CD4-positive, alpha-beta T cell (primary cell): ENCODE results near the gene DENND2A. TPM values are rescaled to one million over a fixed set of nuclear protein-coding genes. Genes with fewer than 3 reads are reported as not detected.

Experiments
- ATAC-seq: fragments of 200-7000 bp; cut with Tn5 transposase; one replicate; pipeline ENCODE4 v1.10.0; 2022; ENCODE audit warnings: mild to moderate bottlenecking; ENCODE audit not compliant: poor library complexity
- CTCF ChIA-PET: fragments of 350-600 bp; sonication (Branson Sonifier 250); formaldehyde crosslinking; loops from one replicate; lab custom pipeline; 2021; ENCODE audit warnings: antibody characterized with exemption, inconsistent platforms; lab: Charles Lee
- POLR2A ChIA-PET: fragments of 350-600 bp; sonication (Branson Sonifier 250); formaldehyde crosslinking; loops from one replicate; lab custom pipeline; 2021; ENCODE audit warnings: antibody characterized with exemption, inconsistent platforms; lab: Charles Lee
- DNase-seq, 14 experiments: peaks; one replicate each; pipeline ENCODE4 v3.0.0-alpha.2; 2013 to 2020; ENCODE audit warnings: mixed read lengths in 2 of 14
- H3K27ac ChIP-seq, 2 donors: one replicate each; pipeline versions ENCODE4 v1.5.1 to v1.7.0; 2013; ENCODE audit warnings: low read length in 2 of 2, low read depth in 1 of 2, mild to moderate bottlenecking in 1 of 2
- H3K27me3 ChIP-seq, 2 experiments: 1 replicate in 1 of 2; 2 replicates in 1 of 2; pipeline versions ENCODE4 v1.6.1 to v1.7.0; 2013; ENCODE audit warnings: low read length in 2 of 2, control low read depth in 1 of 2, mild to moderate bottlenecking in 1 of 2, moderate library complexity in 1 of 2; ENCODE audit not compliant: insufficient read depth in 2 of 2, control insufficient read depth in 1 of 2
- H3K36me3 ChIP-seq: one replicate; pipeline ENCODE4 v1.6.1; 2013; ENCODE audit warnings: low read length, control low read depth; ENCODE audit not compliant: insufficient read depth
- H3K4me1 ChIP-seq: one replicate; pipeline ENCODE4 v1.6.1; 2013; ENCODE audit warnings: low read length, control low read depth; ENCODE audit not compliant: insufficient read depth
- H3K4me3 ChIP-seq: one replicate; pipeline ENCODE4 v1.5.1; 2013; ENCODE audit warnings: mild to moderate bottlenecking, low read length, moderate library complexity
- H3K9me3 ChIP-seq, 2 experiments: 1 replicate in 1 of 2; 2 replicates in 1 of 2; pipeline versions ENCODE4 v1.6.1 to v1.7.0; 2013; ENCODE audit warnings: low read length in 2 of 2, mild to moderate bottlenecking in 2 of 2, control low read depth in 1 of 2, moderate library complexity in 1 of 2; ENCODE audit not compliant: control insufficient read depth in 1 of 2, insufficient read depth in 1 of 2
- H3K27ac Mint-ChIP-seq: one replicate; pipeline ENCODE4 v1.8.0; 2020; ENCODE audit warnings: mixed read lengths
- H3K27me3 Mint-ChIP-seq: one replicate; pipeline ENCODE4 v1.8.0; 2021; ENCODE audit warnings: mixed read lengths
- H3K36me3 Mint-ChIP-seq: one replicate; pipeline ENCODE4 v1.8.0; 2021; ENCODE audit warnings: low read depth, mixed read lengths
- H3K4me1 Mint-ChIP-seq: one replicate; pipeline ENCODE4 v1.8.0; 2021; ENCODE audit warnings: low read depth, mixed read lengths
- H3K4me3 Mint-ChIP-seq: one replicate; pipeline ENCODE4 v1.8.0; 2020; ENCODE audit warnings: mild to moderate bottlenecking, mixed read lengths
- H3K9me3 Mint-ChIP-seq: one replicate; pipeline ENCODE4 v1.8.0; 2020; ENCODE audit warnings: mixed read lengths
- CTCF ChIP-seq: fragments of 200-600 bp; IDR thresholded peaks from one replicate; pipeline ENCODE4 v1.8.0; 2022; ENCODE audit warnings: antibody characterized with exemption, mild to moderate bottlenecking
- intact Hi-C, 2 experiments: fragments of 100-400 bp; cut with DNase I in 1 of 2; cut with micrococcal nuclease in 1 of 2; formaldehyde crosslinking; loops; one replicate each; pipeline versions ENCODE4 v1.15.1 to v1.9.0; 2023 to 2025; cut with DNase I, micrococcal nuclease
- total RNA-seq, 174 experiments: library from RNA in 2 of 174; stranded (reverse) in 2 of 174; gene quantifications; one replicate each; pipeline ENCODE4 v1.2.3 and lab custom pipeline; 2021 to 2026

The DENND2A gene
- total RNA-seq, 2 experiments from 2014 or later: not detected

GRCh38 chr7:140551355-140552239, 89.0 kb downstream of the DENND2A start:
- TF ChIP-seq CTCF: no peak
- H3K4me1 ChIP-seq: no peaks in the 10 kb centered on the region
- H3K36me3 Mint-ChIP-seq: no peaks in the 10 kb centered on the region
- ChIA-PET POLR2A (no interaction called here), CTCF (interaction anchor here (0.7 kb wide), 1 partner anchor 1432 kb away, joined by 4 read pairs; no protein-coding TSS in a partner anchor)
- H3K9me3 Mint-ChIP-seq: no peaks in the 10 kb centered on the region
- no peak for ATAC-seq
- intact Hi-C loops: no loop called here
- no peak for DNase-seq
- H3K4me3 Mint-ChIP-seq: no peak overlapping the region
- no peaks in the 10 kb centered on the region for H3K4me1 Mint-ChIP-seq
- H3K4me3 ChIP-seq: no peak overlapping the region
- no peaks in the 10 kb centered on the region for H3K27me3 ChIP-seq
- no peak overlapping the region for H3K27ac ChIP-seq
- no peaks in the 10 kb centered on the region for H3K36me3 ChIP-seq
- peaks cover 3% of the 10 kb centered on the region for H3K27me3 Mint-ChIP-seq
- H3K27ac Mint-ChIP-seq: no peak overlapping the region
- no peaks in the 10 kb centered on the region for H3K9me3 ChIP-seq

- CTCF ChIA-PET: no interaction called here
- H3K4me1 ChIP-seq: no peaks in the 10 kb centered on the region
- Mint-ChIP-seq H3K27ac (no peak overlapping the region), H3K27me3 (peaks cover 4% of the 10 kb centered on the region), H3K4me3 (no peak overlapping the region), H3K36me3 (no peaks in the 10 kb centered on the region), H3K4me1 (no peaks in the 10 kb centered on the region), H3K9me3 (no peaks in the 10 kb centered on the region)
- H3K4me3 ChIP-seq: no peak overlapping the region
- DNase-seq (no peak), ATAC-seq (no peak)
- H3K27ac ChIP-seq: no peak overlapping the region
- no peaks in the 10 kb centered on the region for H3K36me3 ChIP-seq
- intact Hi-C loops: no loop called here
- H3K9me3 ChIP-seq: no peaks in the 10 kb centered on the region
- POLR2A ChIA-PET: interaction anchor here (1.0 kb wide), 1 partner anchor 21 kb away, joined by 3 read pairs; no protein-coding TSS in a partner anchor
- TF ChIP-seq CTCF: no peak
- H3K27me3 ChIP-seq: no peaks in the 10 kb centered on the region
These were observed 93.7 kb downstream of the DENND2A start for GRCh38 chr7:140546947-140547346.

- Histone ChIP-seq H3K4me3 (no peak overlapping the region), H3K27me3 (no peaks in the 10 kb centered on the region), H3K36me3 (no peaks in the 10 kb centered on the region), H3K27ac (no peak overlapping the region), H3K4me1 (no peaks in the 10 kb centered on the region), H3K9me3 (no peaks in the 10 kb centered on the region)
- no peak for ATAC-seq
- no peaks in the 10 kb centered on the region for H3K36me3 Mint-ChIP-seq
- H3K27me3 Mint-ChIP-seq: peaks cover 16% of the 10 kb centered on the region
- no peak overlapping the region for H3K27ac Mint-ChIP-seq
- POLR2A ChIA-PET: no interaction called here
- H3K4me1 Mint-ChIP-seq: no peaks in the 10 kb centered on the region
- no peak for DNase-seq
- no peak overlapping the region for H3K4me3 Mint-ChIP-seq
- no peaks in the 10 kb centered on the region for H3K9me3 Mint-ChIP-seq
- intact Hi-C loops: no loop called here
- no peak for TF ChIP-seq CTCF
- CTCF ChIA-PET: no interaction called here
These were observed 96.2 kb downstream of the DENND2A start for GRCh38 chr7:140544388-140544826.
